H9 (cell line): ENCODE results near the gene NUDT16. TPM values are rescaled to one million over a fixed set of nuclear protein-coding genes. Genes with fewer than 3 reads are reported as not detected.
A peak's percentile ranks its signal among the peaks of the same experiment; 100 is the strongest.

Experiments used
- DNase-seq: peaks from one replicate; pipeline ENCODE4 v3.0.0-alpha.2; 2017
- H2AFZ ChIP-seq: one replicate; pipeline ENCODE4 v1.6.1; 2013; ENCODE audit warnings: mild to moderate bottlenecking, low read length, control low read depth, moderate library complexity
- H2AK5ac ChIP-seq: 2 replicates; pipeline ENCODE4 v1.6.1; 2013; ENCODE audit warnings: low read length, control low read depth, mixed read lengths; ENCODE audit not compliant: insufficient read length
- H2BK120ac ChIP-seq: one replicate; pipeline ENCODE4 v1.6.1; 2013; ENCODE audit warnings: low read depth, mild to moderate bottlenecking, low read length, control low read depth, inconsistent platforms; ENCODE audit not compliant: poor library complexity, severe bottlenecking
- H2BK12ac ChIP-seq: 2 replicates; pipeline ENCODE4 v1.6.1; 2013; ENCODE audit warnings: low read length, control low read depth, mixed read lengths, low read depth; ENCODE audit not compliant: insufficient read length
- H2BK15ac ChIP-seq: 2 replicates; pipeline ENCODE4 v1.6.1; 2013; ENCODE audit warnings: low read depth, low read length, control low read depth
- H2BK20ac ChIP-seq: one replicate; pipeline ENCODE4 v1.6.1; 2013; ENCODE audit warnings: low read depth, mild to moderate bottlenecking, low read length, control low read depth, inconsistent platforms; ENCODE audit not compliant: poor library complexity, severe bottlenecking
- H2BK5ac ChIP-seq: 2 replicates; pipeline ENCODE4 v1.6.1; 2013; ENCODE audit warnings: low read length, control low read depth, mixed read lengths; ENCODE audit not compliant: insufficient read length
- H3K14ac ChIP-seq: 2 replicates; pipeline ENCODE4 v1.6.1; 2013; ENCODE audit warnings: low read length, control low read depth; ENCODE audit not compliant: insufficient read depth
- H3K18ac ChIP-seq: 2 replicates; pipeline ENCODE4 v1.6.1; 2013; ENCODE audit warnings: low read depth, mild to moderate bottlenecking, mixed read lengths, low read length, control low read depth; ENCODE audit not compliant: insufficient read length
- H3K23ac ChIP-seq: 2 replicates; pipeline ENCODE4 v1.6.1; 2013; ENCODE audit warnings: low read length, control low read depth, mixed read lengths, low read depth; ENCODE audit not compliant: insufficient read length
- H3K23me2 ChIP-seq: 2 replicates; pipeline ENCODE4 v1.6.1; 2013; ENCODE audit warnings: low read depth, mild to moderate bottlenecking, mixed read lengths, low read length, control low read depth; ENCODE audit not compliant: insufficient read length, poor library complexity, severe bottlenecking
- H3K27ac ChIP-seq: 2 replicates; pipeline ENCODE4 v1.5.1; 2013; ENCODE audit warnings: low read length, control low read depth, mixed read lengths, low read depth; ENCODE audit not compliant: insufficient read length
- H3K27me3 ChIP-seq: 2 replicates; pipeline ENCODE4 v1.6.1; 2013; ENCODE audit warnings: low read length, control low read depth, inconsistent platforms; ENCODE audit not compliant: insufficient read depth
- H3K4ac ChIP-seq: 2 replicates; pipeline ENCODE4 v1.6.1; 2013; ENCODE audit warnings: low read depth, mild to moderate bottlenecking, control low read depth, inconsistent platforms, low read length, moderate library complexity
- H3K4me1 ChIP-seq: 2 replicates; pipeline ENCODE4 v1.6.1; 2013; ENCODE audit warnings: low read length, control low read depth, inconsistent platforms; ENCODE audit not compliant: insufficient read depth
- H3K4me2 ChIP-seq: 2 replicates; pipeline ENCODE4 v1.6.1; 2013; ENCODE audit warnings: low read length, control low read depth, mixed read lengths; ENCODE audit not compliant: insufficient read length, insufficient read depth
- H3K56ac ChIP-seq: 2 replicates; pipeline ENCODE4 v1.6.1; 2013; ENCODE audit warnings: low read depth, mild to moderate bottlenecking, mixed read lengths, low read length, control low read depth; ENCODE audit not compliant: insufficient read length
- H3K79me1 ChIP-seq: 2 replicates; pipeline ENCODE4 v1.6.1; 2013; ENCODE audit warnings: low read depth, mild to moderate bottlenecking, moderate library complexity, low read length, control low read depth, inconsistent platforms; ENCODE audit not compliant: insufficient read depth, poor library complexity, severe bottlenecking
- H3K79me2 ChIP-seq: 2 replicates; pipeline ENCODE4 v1.6.1; 2013; ENCODE audit warnings: low read length, control low read depth, inconsistent platforms; ENCODE audit not compliant: insufficient read depth
- H3K9ac ChIP-seq: 2 replicates; pipeline ENCODE4 v1.6.1; 2013; ENCODE audit warnings: low read length, control low read depth, mixed read lengths; ENCODE audit not compliant: insufficient read length; ENCODE audit errors: extremely low read depth
- H3K9me3 ChIP-seq: one replicate; pipeline ENCODE4 v1.6.1; 2013; ENCODE audit warnings: low read depth, low read length, inconsistent platforms; ENCODE audit not compliant: control insufficient read depth
- H3T11ph ChIP-seq: one replicate; pipeline ENCODE4 v1.6.1; 2013; ENCODE audit warnings: mild to moderate bottlenecking, low read length, control low read depth, inconsistent platforms
- H4K20me1 ChIP-seq: one replicate; pipeline ENCODE4 v1.6.1; 2013; ENCODE audit not compliant: control insufficient read depth, insufficient read length, insufficient read depth
- H4K5ac ChIP-seq: 2 replicates; pipeline ENCODE4 v1.6.1; 2013; ENCODE audit warnings: low read depth, mild to moderate bottlenecking, mixed read lengths, low read length, control low read depth; ENCODE audit not compliant: insufficient read length
- H4K8ac ChIP-seq: replicated peaks from 2 replicates; pipeline ENCODE4 v1.6.1; 2013; ENCODE audit warnings: low read length, control low read depth, mixed read lengths, low read depth; ENCODE audit not compliant: insufficient read length
- H4K91ac ChIP-seq: 2 replicates; pipeline ENCODE4 v1.6.1; 2013; ENCODE audit warnings: low read depth, mild to moderate bottlenecking, moderate library complexity, mixed read lengths, low read length, control low read depth; ENCODE audit not compliant: insufficient read length
- H3K27ac Mint-ChIP-seq, 3 experiments: 2 replicates in 2 of 3; 3 replicates in 1 of 3; pipeline ENCODE4 v1.8.0; 2020 to 2021; ENCODE audit warnings: mixed read lengths in 3 of 3, mild to moderate bottlenecking in 1 of 3, moderate library complexity in 1 of 3
- H3K27me3 Mint-ChIP-seq: 2 replicates; pipeline ENCODE4 v1.8.0; 2021; ENCODE audit warnings: low read depth, mild to moderate bottlenecking, moderate library complexity, mixed read lengths
- H3K36me3 Mint-ChIP-seq, 3 experiments: 2 replicates in 2 of 3; 3 replicates in 1 of 3; pipeline ENCODE4 v1.8.0; 2020 to 2021; ENCODE audit warnings: low read depth in 3 of 3, mixed read lengths in 3 of 3; ENCODE audit not compliant: insufficient read depth in 1 of 3
- H3K4me1 Mint-ChIP-seq, 2 experiments: 2 replicates each; pipeline ENCODE4 v1.8.0; 2020; ENCODE audit warnings: mixed read lengths in 2 of 2
- H3K4me3 Mint-ChIP-seq, 2 experiments: 2 replicates in 1 of 2; 3 replicates in 1 of 2; pipeline ENCODE4 v1.8.0; 2020 to 2021; ENCODE audit warnings: mild to moderate bottlenecking in 2 of 2, mixed read lengths in 2 of 2, moderate library complexity in 1 of 2
- H3K9me3 Mint-ChIP-seq, 2 experiments: 2 replicates in 1 of 2; 3 replicates in 1 of 2; pipeline ENCODE4 v1.8.0; 2020; ENCODE audit warnings: mild to moderate bottlenecking in 2 of 2, mixed read lengths in 2 of 2, moderate library complexity in 1 of 2
- WGBS: extraction: QIAGEN DNeasy Blood & Tissue Kit; methylation state at CpG from one replicate; pipeline ENCODE4 v1.1.7; 2013; ENCODE audit warnings: missing lambda C conversion rate, low lambda C conversion rate, mixed read lengths; ENCODE audit not compliant: insufficient read length; ENCODE audit errors: extremely low coverage; 5-methylcytosine and 5-hydroxymethylcytosine counted together
- total RNA-seq: library from RNA; stranded (reverse); gene quantifications from 2 replicates; pipeline ENCODE4 v1.2.1, GENCODE V29; 2021
- TF ChIP-seq, protein P1 (sequence below): fragments of 200-600 bp; sonication (generic); conservative IDR thresholded peaks from 3 replicates; pipeline ENCODE4 v1.8.0; 2021; ENCODE audit warnings: antibody characterized with exemption, mild to moderate bottlenecking

NUDT16 gene
- total RNA-seq, 1 experiment from 2014 or later = 18.2 TPM

GRCh38 chr3:131350506-131350905 is 31.1 kb upstream of the NUDT16 start:
- H4K20me1 ChIP-seq = no peaks in the 10 kb centered on the region
- H3K23me2 ChIP-seq = no peaks in the 10 kb centered on the region
- no peaks in the 10 kb centered on the region for H3K27me3 ChIP-seq
- Mint-ChIP-seq H3K27ac (peak overlapping the region in 1 of 3 experiments; percentile 32; a peak in 1 of 7 replicates), H3K36me3 (no peaks in the 10 kb centered on the region; a peak in 1 of 7 replicates), H3K4me1 (peaks cover 24 to 27% of the 10 kb centered on the region in 2 experiments), H3K9me3 (no peaks in the 10 kb centered on the region; a peak in 1 of 5 replicates), H3K4me3 (no peak overlapping the region), H3K27me3 (no peaks in the 10 kb centered on the region)
- H3K4me1 ChIP-seq = no peaks in the 10 kb centered on the region; the same call in 1 of the 2 replicates
- no peak overlapping the region for H3K4ac ChIP-seq
- no peaks in the 10 kb centered on the region for H3K79me2 ChIP-seq
- H4K91ac ChIP-seq = no peak overlapping the region
- H3K4me2 ChIP-seq = no peak overlapping the region
- no peak overlapping the region for H2AK5ac ChIP-seq
- H3K18ac ChIP-seq = no peak overlapping the region
- no peak overlapping the region for H2BK15ac ChIP-seq
- H2BK5ac ChIP-seq = no peak overlapping the region
- WGBS = no CpG with 5 or more reads among the region's 1 CpG
- H2AFZ ChIP-seq = no peak overlapping the region
- no peak overlapping the region for H3K9ac ChIP-seq
- no peak overlapping the region for H3K23ac ChIP-seq
- DNase-seq = no peak
- no peak overlapping the region for H2BK20ac ChIP-seq
- no peak overlapping the region for H2BK12ac ChIP-seq
- no peak overlapping the region for H4K8ac ChIP-seq
- H3K27ac ChIP-seq = no peak overlapping the region
- TF ChIP-seq, protein P1, sequence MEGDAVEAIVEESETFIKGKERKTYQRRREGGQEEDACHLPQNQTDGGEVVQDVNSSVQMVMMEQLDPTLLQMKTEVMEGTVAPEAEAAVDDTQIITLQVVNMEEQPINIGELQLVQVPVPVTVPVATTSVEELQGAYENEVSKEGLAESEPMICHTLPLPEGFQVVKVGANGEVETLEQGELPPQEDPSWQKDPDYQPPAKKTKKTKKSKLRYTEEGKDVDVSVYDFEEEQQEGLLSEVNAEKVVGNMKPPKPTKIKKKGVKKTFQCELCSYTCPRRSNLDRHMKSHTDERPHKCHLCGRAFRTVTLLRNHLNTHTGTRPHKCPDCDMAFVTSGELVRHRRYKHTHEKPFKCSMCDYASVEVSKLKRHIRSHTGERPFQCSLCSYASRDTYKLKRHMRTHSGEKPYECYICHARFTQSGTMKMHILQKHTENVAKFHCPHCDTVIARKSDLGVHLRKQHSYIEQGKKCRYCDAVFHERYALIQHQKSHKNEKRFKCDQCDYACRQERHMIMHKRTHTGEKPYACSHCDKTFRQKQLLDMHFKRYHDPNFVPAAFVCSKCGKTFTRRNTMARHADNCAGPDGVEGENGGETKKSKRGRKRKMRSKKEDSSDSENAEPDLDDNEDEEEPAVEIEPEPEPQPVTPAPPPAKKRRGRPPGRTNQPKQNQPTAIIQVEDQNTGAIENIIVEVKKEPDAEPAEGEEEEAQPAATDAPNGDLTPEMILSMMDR = no peak
- no peak overlapping the region for H4K5ac ChIP-seq
- H3K56ac ChIP-seq = no peak overlapping the region
- no peaks in the 10 kb centered on the region for H3K9me3 ChIP-seq
- H2BK120ac ChIP-seq = no peak overlapping the region
- H3K14ac ChIP-seq = no peak overlapping the region
- no peaks in the 10 kb centered on the region for H3K79me1 ChIP-seq
- no peak overlapping the region for H3T11ph ChIP-seq
